HPDE6-E6E7 (cell line): ENCODE data around the gene LRRC72.
"Not testable (repeated sequence)": the region's sequence is repeated elsewhere in the genome, so short reads cannot be mapped to it uniquely, and the experiment has no call there.

Experiments used
- DNase-seq: peaks from one replicate; pipeline ENCODE4 v3.0.0; 2011; ENCODE audit warnings: missing footprints; ENCODE audit errors: extremely low spot score

Gene LRRC72

GRCh38 chr7:16579216-16579615 is 52.6 kb downstream of the LRRC72 start:
- DNase-seq: no peak

GRCh38 chr7:16581286-16581685 is 54.7 kb downstream of the LRRC72 start:
- no peak for DNase-seq

- no peak for DNase-seq
Measured at GRCh38 chr7:16583834-16584233, 57.2 kb downstream of the LRRC72 start.

GRCh38 chr7:16585540-16585939 is 58.9 kb downstream of the LRRC72 start:
- DNase-seq: no peak

GRCh38 chr7:16586081-16586874 is 59.7 kb downstream of the LRRC72 start:
- DNase-seq: no peak

GRCh38 chr7:16587129-16587528 is 60.5 kb downstream of the LRRC72 start:
- no peak for DNase-seq

- DNase-seq: no peak
Measured at GRCh38 chr7:16587790-16588189, 61.2 kb downstream of the LRRC72 start.

GRCh38 chr7:16589881-16590280 is 63.3 kb downstream of the LRRC72 start:
- DNase-seq: no peak

- no peak for DNase-seq
Measured at GRCh38 chr7:16590424-16590823, 63.8 kb downstream of the LRRC72 start.

- no peak for DNase-seq
Measured at GRCh38 chr7:16592395-16592794, 65.8 kb downstream of the LRRC72 start.

- DNase-seq: no peak
Measured at GRCh38 chr7:16594061-16594460, 67.4 kb downstream of the LRRC72 start.

- DNase-seq: no peak
Measured at GRCh38 chr7:16594676-16595075, 68.1 kb downstream of the LRRC72 start.

- not testable (repeated sequence) for DNase-seq
Measured at GRCh38 chr7:16595596-16595995, 69.0 kb downstream of the LRRC72 start.

GRCh38 chr7:16598015-16598414 is 71.4 kb downstream of the LRRC72 start:
- DNase-seq: no peak

GRCh38 chr7:16599860-16600259 is 73.2 kb downstream of the LRRC72 start:
- DNase-seq: no peak

- DNase-seq: no peak
Measured at GRCh38 chr7:16603633-16604032, 77.0 kb downstream of the LRRC72 start.

GRCh38 chr7:16604054-16604453 is 77.4 kb downstream of the LRRC72 start:
- DNase-seq: no peak

- no peak for DNase-seq
Measured at GRCh38 chr7:16606704-16607103, 80.1 kb downstream of the LRRC72 start.

GRCh38 chr7:16609842-16610450 is 83.3 kb downstream of the LRRC72 start:
- no peak for DNase-seq

GRCh38 chr7:16611711-16612110 is 85.1 kb downstream of the LRRC72 start:
- DNase-seq: no peak

GRCh38 chr7:16615228-16615627 is 88.6 kb downstream of the LRRC72 start:
- DNase-seq: no peak

GRCh38 chr7:16616122-16616521 is 89.5 kb downstream of the LRRC72 start:
- DNase-seq: no peak

- DNase-seq: no peak
Measured at GRCh38 chr7:16616542-16616941, 89.9 kb downstream of the LRRC72 start.
